Activated gamma-delta T cell treated with anti-CD3 and anti-CD28 coated beads, Interleukin-2, amount 50 U/mL, for 16 hours (primary cell): ENCODE data around the gene PBX3.
"Not testable (repeated sequence)": the region's sequence is repeated elsewhere in the genome, so short reads cannot be mapped to it uniquely, and the experiment has no call there.

Experiments
- DNase-seq: peaks from one replicate; pipeline ENCODE4 v3.0.0-alpha.2; 2020; ENCODE audit warnings: low read depth

The PBX3 gene

DNA sequence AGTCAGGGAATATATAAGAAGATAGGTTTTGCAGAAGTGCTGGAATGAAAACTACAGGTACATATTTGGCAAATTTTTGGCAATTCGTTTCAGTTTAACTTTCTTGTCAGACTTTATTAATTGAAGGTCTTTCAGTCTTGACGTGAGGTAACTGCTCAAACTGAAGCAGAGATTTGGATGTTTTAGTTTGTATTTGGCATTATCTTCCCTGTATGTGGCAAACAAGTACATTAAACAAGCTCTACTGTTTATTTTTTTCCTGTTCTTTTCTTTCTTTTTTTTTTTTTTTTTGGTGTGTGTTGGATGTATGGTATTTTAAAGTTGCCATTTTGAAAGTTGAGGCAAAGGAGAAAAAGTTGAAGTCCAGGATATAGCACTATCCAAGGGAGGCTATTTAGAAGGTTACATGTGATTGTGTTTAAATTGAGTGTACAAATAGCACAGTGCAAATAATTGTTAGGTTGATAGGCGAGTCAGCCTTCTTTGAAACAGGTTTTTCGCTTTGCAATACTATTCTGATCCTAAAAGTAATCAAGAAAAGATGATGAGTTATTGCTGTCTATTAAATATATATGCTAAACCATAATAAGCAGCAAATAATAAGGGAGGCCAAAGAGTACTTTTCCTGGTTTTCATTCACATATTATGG lies 2.2 kb downstream of the PBX3 start:
- DNase-seq: no peak

GRCh38 chr9:125749951-125750626 lies 2.9 kb downstream of the PBX3 start:
- DNase-seq: no peak

GRCh38 chr9:125750627-125751011 lies 3.4 kb downstream of the PBX3 start:
- no peak for DNase-seq

DNA sequence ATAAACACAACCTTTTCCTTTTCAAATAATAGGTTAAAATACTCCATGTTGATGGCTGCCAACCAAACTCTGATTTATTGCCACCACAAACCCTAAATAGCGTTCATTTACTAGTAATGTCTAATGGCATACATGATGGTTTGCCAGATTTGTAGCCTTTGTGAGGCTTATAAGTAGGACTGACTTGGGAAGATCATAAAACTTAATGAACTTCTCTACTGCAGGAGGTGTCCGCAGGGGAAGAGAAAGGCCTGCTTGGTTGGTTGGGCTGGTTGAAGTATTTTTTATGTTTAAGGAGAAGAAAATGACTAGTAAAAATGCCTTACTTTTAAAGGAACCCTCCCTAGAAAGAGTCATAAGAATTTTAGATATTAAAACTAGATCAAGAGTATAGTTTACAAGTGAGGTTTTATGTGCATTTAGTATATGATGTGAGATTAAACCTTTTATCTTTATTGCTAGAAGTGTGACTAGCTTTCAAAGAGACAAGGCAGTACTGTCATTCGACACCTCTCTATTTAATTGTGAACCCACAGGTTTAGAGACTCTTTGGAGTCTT lies 5.0 kb downstream of the PBX3 start:
- DNase-seq: no peak

GRCh38 chr9:125754096-125754495 lies 6.9 kb downstream of the PBX3 start:
- DNase-seq: no peak

DNA sequence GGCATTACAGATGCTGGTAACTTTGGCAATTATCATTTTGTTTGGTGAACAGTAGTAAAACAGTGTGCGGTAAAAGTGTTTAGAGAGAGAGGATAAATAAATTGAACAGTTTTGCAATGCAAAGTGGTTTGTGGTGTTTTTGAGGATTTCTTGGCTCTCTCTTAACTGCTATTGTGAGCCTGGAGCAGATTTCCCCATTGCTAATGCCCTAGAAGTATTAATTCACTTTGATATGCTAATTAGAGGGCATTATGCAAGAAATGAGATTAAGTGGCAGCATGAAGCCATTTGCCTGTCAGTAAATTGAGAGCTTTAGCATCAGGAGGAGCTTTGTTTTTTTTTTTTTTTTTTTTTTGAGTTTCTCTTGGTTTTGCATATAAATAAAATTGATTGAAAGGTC lies 8.2 kb downstream of the PBX3 start:
- no peak for DNase-seq

DNA sequence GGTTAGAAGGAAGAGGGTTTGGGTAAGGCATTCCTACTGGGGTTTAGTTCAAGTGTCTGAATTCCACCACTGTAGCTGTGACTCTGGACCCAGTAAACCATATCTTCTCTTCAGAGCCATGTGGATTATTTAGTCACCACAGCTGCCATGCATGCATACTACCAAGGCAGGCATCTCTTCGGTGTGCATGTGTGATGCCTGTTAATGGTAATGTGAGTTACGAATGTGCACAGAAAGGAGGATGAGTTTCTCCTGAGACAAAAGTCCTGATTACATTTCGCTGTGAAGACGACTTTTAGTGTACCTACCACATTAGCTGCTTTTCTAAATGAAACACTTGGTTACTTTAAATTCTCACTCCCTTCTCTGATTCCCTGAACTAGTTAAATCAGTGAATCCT lies 9.3 kb downstream of the PBX3 start:
- no peak for DNase-seq

DNA sequence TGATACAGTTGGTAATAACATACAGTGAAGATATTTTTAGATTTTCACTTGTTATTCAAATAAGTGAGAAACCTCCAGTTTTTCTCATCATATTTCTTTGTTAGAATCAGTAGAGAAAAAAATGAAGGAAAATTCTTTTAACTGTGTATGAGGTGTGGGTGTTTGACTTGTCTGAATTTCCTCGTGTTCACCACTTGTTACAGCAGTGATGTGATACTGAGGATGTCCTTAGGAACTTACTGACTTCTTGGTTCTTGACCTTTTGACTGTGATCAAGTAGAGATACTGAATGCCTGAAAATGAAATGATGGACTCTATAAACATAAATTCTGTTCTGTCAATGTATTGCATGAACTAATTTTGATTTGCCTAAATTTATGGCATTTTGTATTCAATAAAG lies 10.7 kb downstream of the PBX3 start:
- DNase-seq: no peak

- DNase-seq: no peak
Measured at GRCh38 chr9:125758986-125759763, 12.0 kb downstream of the PBX3 start.

DNA sequence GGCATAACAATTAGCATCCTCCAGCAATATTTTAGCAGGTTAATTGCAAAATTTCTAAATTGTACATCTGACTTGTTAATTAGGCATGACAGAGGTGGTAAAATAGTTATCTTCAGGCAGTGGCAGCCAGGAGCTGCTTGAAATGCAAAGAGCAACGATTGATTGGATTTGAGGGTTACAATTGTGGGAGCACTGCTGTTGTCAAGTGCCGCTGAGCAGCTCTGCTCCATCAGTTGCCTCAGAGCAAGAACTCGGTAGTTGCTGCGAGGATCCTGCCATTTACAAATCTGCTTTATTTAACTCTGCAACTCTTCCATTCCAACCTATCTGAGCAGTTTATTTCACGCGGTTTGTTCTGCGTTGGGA lies 12.6 kb downstream of the PBX3 start:
- DNase-seq: no peak

- DNase-seq: no peak
Measured at GRCh38 chr9:125760537-125760936, 13.4 kb downstream of the PBX3 start.

- DNase-seq: no peak
Measured at GRCh38 chr9:125761676-125762450, 14.7 kb downstream of the PBX3 start.

GRCh38 chr9:125763394-125763801 lies 16.2 kb downstream of the PBX3 start:
- DNase-seq: no peak

DNA sequence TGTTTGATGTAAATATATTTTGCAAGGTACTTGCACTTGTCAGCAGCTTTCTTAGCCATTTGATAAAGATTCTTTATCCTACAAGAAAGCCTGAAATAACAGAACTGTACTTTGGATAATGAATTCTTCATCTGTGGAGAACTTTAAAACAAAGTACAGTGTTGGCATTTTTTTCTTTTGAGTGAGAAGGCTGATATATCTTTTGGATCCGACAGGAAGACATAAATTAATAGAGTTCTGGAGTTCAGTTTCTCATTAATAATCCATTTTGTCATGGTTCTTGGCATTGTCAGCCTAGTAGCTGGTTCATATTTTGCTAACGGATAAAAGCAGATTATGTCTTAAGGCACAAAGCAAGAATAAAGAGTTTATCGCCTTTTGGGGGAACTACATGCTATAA lies 17.0 kb downstream of the PBX3 start:
- no peak for DNase-seq

DNA sequence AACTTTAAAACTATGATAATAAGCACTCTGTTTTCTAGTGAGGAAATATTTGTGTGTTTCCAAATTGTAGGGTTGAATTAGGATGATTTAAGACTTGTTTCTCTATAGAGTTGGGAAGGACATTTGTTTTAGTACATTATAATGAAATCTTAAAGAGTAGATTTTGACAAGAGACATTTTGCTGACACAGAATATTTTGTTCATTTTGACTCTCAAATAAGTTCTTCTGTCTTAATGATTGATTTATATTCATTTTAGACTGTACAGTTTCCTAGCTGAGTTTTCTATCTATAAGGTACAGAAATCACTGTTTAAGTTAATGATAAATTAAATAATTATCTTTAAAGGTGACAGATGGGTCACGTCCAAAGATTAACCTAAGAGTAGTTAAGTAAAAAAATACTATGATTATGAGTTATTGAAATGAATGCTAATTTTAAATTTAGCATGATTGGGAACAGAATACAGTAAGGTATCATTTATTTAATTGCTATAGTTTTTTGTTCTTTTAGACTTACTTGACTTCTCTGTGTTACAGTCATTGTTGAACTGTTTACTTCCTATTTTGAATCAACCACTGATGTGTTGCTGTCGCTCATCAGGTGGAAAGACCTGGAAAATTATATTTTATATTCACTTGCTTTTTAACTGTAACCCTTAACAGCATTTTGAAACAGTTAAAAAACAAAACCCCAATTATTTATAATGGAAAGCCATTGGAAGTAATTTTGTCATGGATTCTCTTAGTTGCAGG lies 19.5 kb downstream of the PBX3 start:
- no peak for DNase-seq

GRCh38 chr9:125767349-125767748 lies 20.2 kb downstream of the PBX3 start:
- DNase-seq: no peak

GRCh38 chr9:125768803-125769202 lies 21.6 kb downstream of the PBX3 start:
- DNase-seq: no peak

- no peak for DNase-seq
Measured at GRCh38 chr9:125771037-125771436, 23.9 kb downstream of the PBX3 start.

DNA sequence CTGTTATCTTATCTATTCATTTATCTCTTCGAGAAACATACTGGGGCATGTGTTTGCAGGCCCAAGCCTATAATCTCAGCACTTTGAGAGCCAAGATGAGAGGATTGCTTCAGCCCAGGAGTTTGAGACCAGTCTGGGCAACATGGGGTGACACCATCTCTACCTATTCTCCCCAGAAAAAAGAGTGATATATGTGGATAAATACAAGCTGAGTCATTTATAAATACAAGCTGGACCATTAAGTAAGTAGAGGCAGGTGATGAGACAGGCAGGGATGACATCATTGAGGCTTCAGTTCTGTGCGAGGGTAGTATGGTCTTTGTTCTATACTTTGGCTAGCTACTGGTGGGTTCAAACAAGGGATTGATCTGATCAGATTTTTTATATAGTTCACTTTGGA lies 25.6 kb downstream of the PBX3 start:
- no peak for DNase-seq

GRCh38 chr9:125774106-125774505 lies 26.9 kb downstream of the PBX3 start:
- no peak for DNase-seq

DNA sequence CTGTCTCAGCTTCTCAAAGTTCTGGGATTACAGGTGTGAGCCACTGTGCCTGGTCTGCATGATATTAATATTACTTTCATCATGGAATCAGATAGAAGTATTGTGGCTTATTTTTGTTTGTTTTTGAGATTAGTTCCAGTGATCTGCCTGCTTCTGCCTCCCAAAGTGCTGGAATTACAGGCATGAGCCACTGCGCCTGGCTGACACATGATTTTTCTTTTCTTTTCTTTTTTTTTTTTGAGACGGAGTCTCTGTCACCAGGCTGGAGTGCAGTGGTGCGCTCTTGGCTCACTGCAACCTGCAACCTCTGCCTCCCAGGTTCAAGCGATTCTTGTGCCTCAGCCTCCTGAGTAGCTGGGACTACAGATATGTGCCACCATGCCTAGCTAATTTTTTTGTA lies 29.6 kb downstream of the PBX3 start:
- DNase-seq: not testable (repeated sequence)
